ENCODE data around the gene PLCH1. TPM values are rescaled to one million over a fixed set of nuclear protein-coding genes. Genes with fewer than 3 reads are reported as not detected.

PLCH1 gene
- total RNA-seq, 5 donors from 2014 or later (not counting 1 experiment from before 2014, with no cell fraction given) = 0.06 to 0.12 (median 0.09) TPM; not detected in 1

DNA sequence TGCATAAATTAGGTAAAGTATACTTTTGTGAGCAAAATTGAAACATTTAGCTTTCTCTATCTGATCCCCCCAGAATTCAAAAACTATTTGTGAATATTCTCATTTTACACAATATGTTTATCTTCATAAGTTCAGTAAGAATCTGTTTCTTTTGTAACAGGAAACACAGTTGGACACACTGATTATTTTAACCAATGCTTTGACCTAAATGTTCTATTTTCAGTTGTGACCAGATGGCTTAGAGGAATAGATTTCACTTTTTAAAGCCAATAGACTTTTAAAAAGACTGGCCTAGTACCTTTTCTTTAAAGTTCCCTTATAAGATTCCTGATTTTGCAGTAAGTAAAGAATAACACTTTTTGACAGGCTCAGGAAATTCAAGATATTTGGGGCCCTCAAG, 377.4 kb downstream of the PLCH1 start:
- DNase-seq (no peak), ATAC-seq (replicated peaks in 1 of 4) (no peak)
- H3K27ac ChIP-seq (ENCODE audit: low read length) = no peak overlapping the region
- POLR2A ChIA-PET = no interaction called here
- H3K4me3 Mint-ChIP-seq = no peak overlapping the region
- no peaks in the 10 kb centered on the region for H3K27me3 ChIP-seq (replicated peaks in 1 of 2; ENCODE audit: control insufficient read depth in 2 of 2, extremely low read depth in 1 of 2, insufficient read depth in 2 of 2, low read length in 1 of 2)
- peaks cover 6 to 15% (median 11%) of the 10 kb centered on the region in 3 donors for H3K9me3 Mint-ChIP-seq
- H3K27ac Mint-ChIP-seq = no peak overlapping the region
- no peaks in the 10 kb centered on the region for H3K36me3 Mint-ChIP-seq
- no peaks in the 10 kb centered on the region for H3K4me1 Mint-ChIP-seq
- H3K4me1 ChIP-seq (ENCODE audit: control insufficient read depth in 1 of 2, extremely low read depth in 1 of 2, insufficient read depth in 2 of 2, low read length in 2 of 2) = no peaks in the 10 kb centered on the region
- CTCF ChIA-PET = no interaction called here
- H3K27me3 Mint-ChIP-seq = no peaks in the 10 kb centered on the region
- no peaks in the 10 kb centered on the region for H3K36me3 ChIP-seq (ENCODE audit: control insufficient read depth in 2 of 2, extremely low read depth in 1 of 2, insufficient read depth in 1 of 2, low read length in 1 of 2)
- no peak overlapping the region for H3K4me3 ChIP-seq (ENCODE audit: control insufficient read depth in 1 of 2, extremely low read depth in 1 of 2, low read length in 1 of 2)
- H3K9me3 ChIP-seq = no peaks in the 10 kb centered on the region

DNA sequence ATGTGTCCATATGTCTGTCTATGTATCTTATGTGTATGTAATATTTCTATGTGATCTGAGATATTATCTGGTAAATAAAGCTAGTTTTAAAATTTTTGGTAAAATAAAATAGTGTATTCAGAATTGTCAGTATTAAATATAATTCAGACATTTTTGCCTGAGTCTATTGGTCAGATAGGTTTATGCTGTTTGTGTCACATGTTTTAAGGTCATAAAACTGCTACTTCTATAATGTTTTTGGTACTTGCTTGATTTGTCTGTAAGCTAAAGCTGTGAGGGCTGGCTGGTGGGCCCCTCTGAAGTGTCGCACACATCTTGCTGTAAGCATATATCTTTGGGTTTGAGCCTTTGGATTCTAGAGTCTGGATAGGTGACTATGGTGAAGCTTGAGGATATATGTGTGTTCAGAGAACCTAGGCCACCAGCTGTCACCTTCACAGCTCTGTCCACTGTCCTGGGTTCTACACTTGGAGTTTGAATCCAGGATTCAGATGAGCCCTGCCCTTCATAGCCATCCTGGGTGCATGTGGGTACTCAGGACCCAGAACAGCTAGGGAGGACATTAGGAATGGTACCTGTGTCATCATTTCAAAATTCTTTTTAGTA, 379.6 kb downstream of the PLCH1 start:
- no CpG with 5 or more reads among the region's 1 CpG for WGBS (ENCODE audit: insufficient coverage)
- Mint-ChIP-seq H3K4me3 (no peak overlapping the region), H3K9me3 (peaks cover 6 to 15% (median 11%) of the 10 kb centered on the region in 3 donors), H3K36me3 (no peaks in the 10 kb centered on the region), H3K27me3 (no peaks in the 10 kb centered on the region), H3K4me1 (no peaks in the 10 kb centered on the region), H3K27ac (no peak overlapping the region)
- no peaks in the 10 kb centered on the region for H3K36me3 ChIP-seq (ENCODE audit: control insufficient read depth in 2 of 2, extremely low read depth in 1 of 2, insufficient read depth in 1 of 2, low read length in 1 of 2)
- no peak overlapping the region for H3K4me3 ChIP-seq (ENCODE audit: control insufficient read depth in 1 of 2, extremely low read depth in 1 of 2, low read length in 1 of 2)
- no peaks in the 10 kb centered on the region for H3K4me1 ChIP-seq (ENCODE audit: control insufficient read depth in 1 of 2, extremely low read depth in 1 of 2, insufficient read depth in 2 of 2, low read length in 2 of 2)
- ChIA-PET POLR2A (interaction anchor here in 1 of 2 donors (0.5 kb wide), 1 partner anchor 43 kb away, joined by 3 read pairs; no protein-coding TSS in a partner anchor), CTCF (no interaction called here)
- ATAC-seq (replicated peaks in 1 of 4) = no peak
- DNase-seq = no peak
- H3K9me3 ChIP-seq = no peaks in the 10 kb centered on the region
- no peak overlapping the region for H3K27ac ChIP-seq (ENCODE audit: low read length)
- H3K27me3 ChIP-seq (replicated peaks in 1 of 2; ENCODE audit: control insufficient read depth in 2 of 2, extremely low read depth in 1 of 2, insufficient read depth in 2 of 2, low read length in 1 of 2) = peaks cover 0 to 3% of the 10 kb centered on the region in 2 experiments

DNA sequence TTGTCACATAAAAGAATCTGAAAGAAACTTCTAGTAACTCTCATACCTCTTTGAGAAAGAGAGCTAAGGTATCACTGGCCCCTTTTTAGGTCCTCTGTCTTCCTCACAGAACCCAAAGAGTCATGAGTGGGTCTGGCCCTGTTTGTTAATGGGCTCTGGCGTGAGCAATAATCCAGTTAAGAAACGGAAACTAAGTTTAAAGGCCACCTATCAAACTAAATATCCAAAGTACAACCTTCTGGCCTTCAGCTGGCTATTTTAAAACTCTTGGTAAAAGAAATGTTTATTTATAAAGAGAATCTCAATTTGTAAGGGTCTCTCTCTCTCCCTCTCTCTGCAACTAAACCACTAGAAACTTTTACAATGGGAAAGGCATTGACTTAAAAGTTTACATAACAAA, 380.4 kb downstream of the PLCH1 start:
- ATAC-seq (replicated peaks in 1 of 4) (no peak), DNase-seq (no peak)
- WGBS (ENCODE audit: insufficient coverage) = no CpG with 5 or more reads among the region's 2 CpGs
- Histone ChIP-seq H3K4me1 (ENCODE audit: control insufficient read depth in 1 of 2, extremely low read depth in 1 of 2, insufficient read depth in 2 of 2, low read length in 2 of 2) (no peaks in the 10 kb centered on the region), H3K27me3 (replicated peaks in 1 of 2; ENCODE audit: control insufficient read depth in 2 of 2, extremely low read depth in 1 of 2, insufficient read depth in 2 of 2, low read length in 1 of 2) (peaks cover 0 to 3% of the 10 kb centered on the region in 2 experiments), H3K27ac (ENCODE audit: low read length) (no peak overlapping the region), H3K36me3 (ENCODE audit: control insufficient read depth in 2 of 2, extremely low read depth in 1 of 2, insufficient read depth in 1 of 2, low read length in 1 of 2) (no peaks in the 10 kb centered on the region), H3K4me3 (ENCODE audit: control insufficient read depth in 1 of 2, extremely low read depth in 1 of 2, low read length in 1 of 2) (no peak overlapping the region), H3K9me3 (no peaks in the 10 kb centered on the region)
- Mint-ChIP-seq H3K4me1 (no peaks in the 10 kb centered on the region), H3K9me3 (peaks cover 6 to 15% (median 11%) of the 10 kb centered on the region in 3 donors), H3K4me3 (no peak overlapping the region), H3K27ac (no peak overlapping the region), H3K27me3 (no peaks in the 10 kb centered on the region), H3K36me3 (no peaks in the 10 kb centered on the region)
- ChIA-PET CTCF (no interaction called here), POLR2A (no interaction called here)

DNA sequence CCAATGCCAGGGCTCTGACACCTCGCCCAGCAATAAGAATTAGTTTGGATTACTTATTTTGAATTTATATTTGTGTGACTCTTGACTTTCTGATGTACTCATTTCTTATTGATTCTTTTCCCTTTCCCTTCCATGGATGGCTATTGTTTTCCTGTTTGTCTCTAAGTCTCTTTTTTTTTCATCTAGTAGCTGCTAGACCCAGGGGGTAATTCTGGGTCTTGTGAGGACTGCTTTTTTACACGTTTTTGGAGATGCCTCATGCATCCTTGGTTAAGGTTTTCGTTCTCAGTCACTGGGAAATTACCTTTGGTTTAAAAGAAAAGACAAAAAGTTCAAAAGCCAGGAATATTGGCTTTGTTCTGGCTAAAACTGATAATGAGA, 381.2 kb downstream of the PLCH1 start:
- Histone ChIP-seq H3K4me3 (ENCODE audit: control insufficient read depth in 1 of 2, extremely low read depth in 1 of 2, low read length in 1 of 2) (no peak overlapping the region), H3K36me3 (ENCODE audit: control insufficient read depth in 2 of 2, extremely low read depth in 1 of 2, insufficient read depth in 1 of 2, low read length in 1 of 2) (no peaks in the 10 kb centered on the region), H3K27me3 (replicated peaks in 1 of 2; ENCODE audit: control insufficient read depth in 2 of 2, extremely low read depth in 1 of 2, insufficient read depth in 2 of 2, low read length in 1 of 2) (peaks cover 0 to 3% of the 10 kb centered on the region in 2 experiments), H3K9me3 (no peaks in the 10 kb centered on the region), H3K27ac (ENCODE audit: low read length) (no peak overlapping the region), H3K4me1 (ENCODE audit: control insufficient read depth in 1 of 2, extremely low read depth in 1 of 2, insufficient read depth in 2 of 2, low read length in 2 of 2) (no peaks in the 10 kb centered on the region)
- no peak overlapping the region for H3K27ac Mint-ChIP-seq
- H3K27me3 Mint-ChIP-seq = no peaks in the 10 kb centered on the region
- CTCF ChIA-PET = no interaction called here
- DNase-seq (no peak), ATAC-seq (replicated peaks in 1 of 4) (no peak)
- no peak overlapping the region for H3K4me3 Mint-ChIP-seq
- POLR2A ChIA-PET = no interaction called here
- 37% methylated on average over 2 of the region's 3 CpGs for WGBS (ENCODE audit: insufficient coverage)
- peaks cover 6 to 15% (median 11%) of the 10 kb centered on the region in 3 donors for H3K9me3 Mint-ChIP-seq
- H3K36me3 Mint-ChIP-seq = no peaks in the 10 kb centered on the region
- H3K4me1 Mint-ChIP-seq = no peaks in the 10 kb centered on the region

DNA sequence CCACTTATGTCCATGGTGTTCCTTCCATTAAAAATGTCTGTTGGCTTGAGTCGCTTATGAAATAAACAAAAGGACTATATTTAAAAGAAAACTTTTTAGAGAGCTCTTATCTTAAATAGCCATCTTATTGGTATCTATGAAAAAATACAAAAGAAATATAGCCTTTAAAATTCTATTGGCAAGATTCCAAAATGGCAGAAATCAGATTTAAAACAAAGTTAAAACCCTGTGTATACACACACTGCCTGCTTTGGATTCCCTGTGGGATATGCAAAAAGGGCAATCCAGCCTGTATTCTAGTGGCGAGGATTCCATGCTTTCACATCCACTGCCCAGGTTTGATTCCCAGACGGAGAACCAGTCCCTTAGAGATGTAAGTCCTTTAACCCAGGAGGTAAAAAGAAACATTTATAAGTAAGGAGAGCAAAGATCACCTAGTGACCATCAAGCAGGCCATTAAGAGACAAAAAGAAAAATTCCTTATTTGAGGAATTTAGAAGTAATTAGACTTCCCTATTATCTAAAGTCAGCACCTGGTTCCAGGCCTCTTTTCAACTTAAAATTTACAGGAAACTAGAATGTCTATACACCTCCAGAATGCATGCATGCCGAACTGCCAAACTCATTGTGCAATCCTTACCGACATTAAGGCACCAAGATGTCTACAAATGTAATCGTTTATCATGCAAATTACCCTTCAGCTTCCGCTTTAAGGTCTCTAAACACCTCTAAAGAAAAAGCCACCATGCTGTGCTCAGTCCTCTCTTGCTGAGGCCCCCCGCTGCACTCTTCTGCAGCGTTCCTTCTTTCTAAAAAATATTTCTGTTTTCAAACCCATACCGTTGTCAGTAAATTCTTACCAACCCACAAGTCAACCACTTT, 381.8 kb downstream of the PLCH1 start:
- Histone ChIP-seq H3K4me3 (ENCODE audit: control insufficient read depth in 1 of 2, extremely low read depth in 1 of 2, low read length in 1 of 2) (no peak overlapping the region), H3K9me3 (no peaks in the 10 kb centered on the region), H3K4me1 (ENCODE audit: control insufficient read depth in 1 of 2, extremely low read depth in 1 of 2, insufficient read depth in 2 of 2, low read length in 2 of 2) (no peaks in the 10 kb centered on the region), H3K27ac (ENCODE audit: low read length) (no peak overlapping the region), H3K36me3 (ENCODE audit: control insufficient read depth in 2 of 2, extremely low read depth in 1 of 2, insufficient read depth in 1 of 2, low read length in 1 of 2) (no peaks in the 10 kb centered on the region), H3K27me3 (replicated peaks in 1 of 2; ENCODE audit: control insufficient read depth in 2 of 2, extremely low read depth in 1 of 2, insufficient read depth in 2 of 2, low read length in 1 of 2) (peaks cover 0 to 3% of the 10 kb centered on the region in 2 experiments)
- ATAC-seq (replicated peaks in 1 of 4) = no peak
- WGBS (ENCODE audit: insufficient coverage) = 83% methylated on average over 4 of the region's 10 CpGs
- POLR2A ChIA-PET = no interaction called here
- no peaks in the 10 kb centered on the region for H3K27me3 Mint-ChIP-seq
- H3K27ac Mint-ChIP-seq = no peak overlapping the region
- no peak overlapping the region for H3K4me3 Mint-ChIP-seq
- H3K9me3 Mint-ChIP-seq = peaks cover 6 to 15% (median 9%) of the 10 kb centered on the region in 3 donors
- DNase-seq = no peak
- no peaks in the 10 kb centered on the region for H3K36me3 Mint-ChIP-seq
- no peaks in the 10 kb centered on the region for H3K4me1 Mint-ChIP-seq
- CTCF ChIA-PET = no interaction called here

DNA sequence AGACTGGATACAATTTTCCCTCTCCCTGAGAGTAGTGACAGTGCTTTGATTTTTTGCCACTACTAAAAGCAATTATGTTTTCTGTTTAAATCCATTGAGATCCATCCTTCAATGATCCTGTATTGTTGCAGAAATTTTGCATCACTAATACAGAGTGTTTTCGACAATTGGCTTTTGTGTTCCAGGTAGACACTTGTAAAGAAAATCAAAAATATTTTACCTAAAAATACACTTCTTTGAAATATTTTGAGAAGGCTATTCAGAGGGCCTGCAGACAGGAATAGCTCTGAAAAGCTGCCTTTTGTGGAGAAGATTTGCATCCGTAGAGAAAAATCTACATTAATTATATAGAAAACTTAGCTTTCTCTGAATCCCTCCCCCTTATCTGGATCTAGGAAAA, 384.6 kb downstream of the PLCH1 start:
- no peak for DNase-seq
- Histone ChIP-seq H3K4me1 (ENCODE audit: control insufficient read depth in 1 of 2, extremely low read depth in 1 of 2, insufficient read depth in 2 of 2, low read length in 2 of 2) (no peaks in the 10 kb centered on the region), H3K4me3 (ENCODE audit: control insufficient read depth in 1 of 2, extremely low read depth in 1 of 2, low read length in 1 of 2) (no peak overlapping the region), H3K27me3 (replicated peaks in 1 of 2; ENCODE audit: control insufficient read depth in 2 of 2, extremely low read depth in 1 of 2, insufficient read depth in 2 of 2, low read length in 1 of 2) (peaks cover 0 to 3% of the 10 kb centered on the region in 2 experiments), H3K27ac (ENCODE audit: low read length) (no peak overlapping the region), H3K9me3 (no peaks in the 10 kb centered on the region), H3K36me3 (ENCODE audit: control insufficient read depth in 2 of 2, extremely low read depth in 1 of 2, insufficient read depth in 1 of 2, low read length in 1 of 2) (no peaks in the 10 kb centered on the region)
- no peaks in the 10 kb centered on the region for H3K36me3 Mint-ChIP-seq
- peaks cover 6 to 10% (median 7%) of the 10 kb centered on the region in 3 donors for H3K9me3 Mint-ChIP-seq
- H3K27me3 Mint-ChIP-seq = peaks cover 0 to 2% of the 10 kb centered on the region in 2 donors
- H3K27ac Mint-ChIP-seq = no peak overlapping the region
- H3K4me1 Mint-ChIP-seq = no peaks in the 10 kb centered on the region
- CTCF ChIA-PET = no interaction called here
- WGBS (ENCODE audit: insufficient coverage) = no CpG with 5 or more reads among the region's 2 CpGs
- H3K4me3 Mint-ChIP-seq = no peak overlapping the region
- ATAC-seq (replicated peaks in 1 of 4) = no peak
- POLR2A ChIA-PET = no interaction called here
